VCaP (cell line): ENCODE data around the gene WNT8B.

Experiments used
- H3K27ac ChIP-seq: fragments of 450-650 bp; 2 replicates; pipeline ENCODE4 v1.5.1; 2017
- TF ChIP-seq, protein P1 (sequence below): fragments of 450-650 bp; conservative IDR thresholded peaks from 2 replicates; pipeline ENCODE4 v1.5.1; 2017; ENCODE audit warnings: mild to moderate bottlenecking, moderate library complexity

The WNT8B gene

DNA sequence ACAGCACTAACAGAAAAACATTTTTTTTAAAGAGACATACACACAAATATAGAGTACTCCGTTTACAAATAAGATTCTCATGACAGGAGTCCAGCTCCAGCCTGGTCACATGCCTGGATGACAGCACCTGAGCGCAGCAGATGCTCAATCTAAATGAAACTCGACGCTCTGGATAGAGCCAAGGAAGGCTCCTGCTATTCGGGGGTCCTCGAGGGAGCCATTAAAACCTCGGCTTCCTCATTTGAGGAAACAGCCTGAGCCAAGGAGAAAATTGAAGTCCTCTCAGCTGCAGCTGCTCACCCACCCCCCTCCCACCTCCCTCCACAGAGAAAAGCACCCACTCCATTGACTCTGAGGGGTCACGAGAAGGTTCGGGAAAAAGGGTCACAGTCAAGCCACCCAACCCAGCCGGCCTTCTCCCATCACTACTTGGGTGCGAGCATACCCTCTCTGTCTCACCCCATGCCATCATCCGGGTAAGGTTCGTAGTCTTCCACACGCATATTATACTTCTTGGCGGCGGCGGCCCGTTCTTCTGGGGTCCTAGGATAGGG, 66.2 kb downstream of the WNT8B start:
- TF ChIP-seq, protein P1, sequence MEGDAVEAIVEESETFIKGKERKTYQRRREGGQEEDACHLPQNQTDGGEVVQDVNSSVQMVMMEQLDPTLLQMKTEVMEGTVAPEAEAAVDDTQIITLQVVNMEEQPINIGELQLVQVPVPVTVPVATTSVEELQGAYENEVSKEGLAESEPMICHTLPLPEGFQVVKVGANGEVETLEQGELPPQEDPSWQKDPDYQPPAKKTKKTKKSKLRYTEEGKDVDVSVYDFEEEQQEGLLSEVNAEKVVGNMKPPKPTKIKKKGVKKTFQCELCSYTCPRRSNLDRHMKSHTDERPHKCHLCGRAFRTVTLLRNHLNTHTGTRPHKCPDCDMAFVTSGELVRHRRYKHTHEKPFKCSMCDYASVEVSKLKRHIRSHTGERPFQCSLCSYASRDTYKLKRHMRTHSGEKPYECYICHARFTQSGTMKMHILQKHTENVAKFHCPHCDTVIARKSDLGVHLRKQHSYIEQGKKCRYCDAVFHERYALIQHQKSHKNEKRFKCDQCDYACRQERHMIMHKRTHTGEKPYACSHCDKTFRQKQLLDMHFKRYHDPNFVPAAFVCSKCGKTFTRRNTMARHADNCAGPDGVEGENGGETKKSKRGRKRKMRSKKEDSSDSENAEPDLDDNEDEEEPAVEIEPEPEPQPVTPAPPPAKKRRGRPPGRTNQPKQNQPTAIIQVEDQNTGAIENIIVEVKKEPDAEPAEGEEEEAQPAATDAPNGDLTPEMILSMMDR: no peak
- peak overlapping the region; percentile 79 for H3K27ac ChIP-seq

DNA sequence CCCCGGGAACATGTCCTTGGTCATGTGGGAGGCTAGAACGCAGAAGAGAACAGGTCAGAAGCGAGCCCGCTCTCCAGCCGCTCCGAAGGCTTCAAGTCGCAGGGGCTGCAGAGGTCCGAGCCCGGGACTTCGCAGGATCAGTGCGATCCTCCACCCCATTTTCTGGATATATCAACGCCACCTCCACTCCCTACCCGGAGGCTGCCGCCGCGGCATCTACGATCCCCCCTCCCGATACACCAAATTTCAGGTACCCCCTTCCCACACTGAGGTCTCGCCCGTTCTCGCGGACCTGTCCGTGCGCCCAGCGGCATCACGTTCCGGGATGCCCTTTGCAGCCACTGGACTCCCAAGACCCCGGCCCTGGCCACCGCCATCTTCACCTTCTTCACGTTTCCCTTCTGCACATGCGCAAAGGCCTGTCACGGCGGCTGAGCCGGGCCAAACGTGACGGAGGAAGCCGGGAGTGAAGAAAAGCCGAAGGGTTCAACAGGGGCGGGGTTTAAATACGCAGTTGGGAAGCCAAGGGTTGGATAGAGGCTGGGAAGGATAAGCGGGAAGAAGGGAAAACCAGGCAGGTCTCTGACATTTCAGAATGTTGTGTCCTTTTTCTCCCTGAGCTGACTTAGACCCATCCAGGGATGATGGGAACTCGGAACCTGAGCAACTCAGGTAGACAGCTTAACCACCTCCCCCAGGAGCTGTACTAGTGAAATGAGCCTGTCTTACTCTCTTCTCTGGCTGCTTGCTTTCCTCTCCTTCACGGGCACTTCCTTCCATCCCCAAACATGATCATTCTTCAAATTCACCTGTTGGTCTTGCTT, 66.9 kb downstream of the WNT8B start, which contains the start of gene NDUFB8:
Gene NDUFB8, minus strand, starts transcription at position 397 of the 824 bp plus-strand sequence. Its CDS starts 20 bp downstream, at position 377.
- H3K27ac ChIP-seq: peak within 1 kb of the TSS; percentile 79
- TF ChIP-seq, protein P1: no peak

DNA sequence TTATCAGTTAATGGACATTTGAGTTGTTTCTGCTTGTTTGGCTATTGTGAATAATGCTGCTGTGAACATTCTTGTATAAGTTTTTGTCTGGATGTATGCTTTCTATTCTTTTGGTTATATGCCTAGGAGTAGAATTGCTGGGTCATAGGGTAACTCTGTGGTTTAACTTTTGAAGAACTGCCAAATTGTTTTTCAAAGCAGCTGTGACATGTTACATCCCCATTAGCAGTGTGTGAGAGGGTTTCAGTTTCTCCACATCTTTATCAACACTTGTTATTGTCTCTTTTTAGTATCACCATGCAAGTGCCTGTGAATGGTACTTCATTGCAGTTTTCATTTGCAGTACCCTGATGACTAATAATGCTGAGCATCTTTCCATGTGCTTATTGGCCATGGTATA, 69.0 kb downstream of the WNT8B start:
- TF ChIP-seq, protein P1: no peak
- H3K27ac ChIP-seq: no peak overlapping the region
